WERI-Rb-1 (cell line): ENCODE measurements around the gene CHRND.
A peak's percentile ranks its signal among the peaks of the same experiment; 100 is the strongest.

Source experiments
- DNase-seq: peaks from one replicate; pipeline ENCODE4 v3.0.0-alpha.2; 2020
- H3K27ac ChIP-seq: fragments of 250-450 bp; sonication (Bioruptor Pico); 2 replicates; pipeline ENCODE4 v1.5.1; 2020; ENCODE audit warnings: mild to moderate bottlenecking, moderate library complexity
- H3K27me3 ChIP-seq: fragments of 250-450 bp; sonication (Bioruptor Pico); 2 replicates; pipeline ENCODE4 v1.5.1; 2021; ENCODE audit warnings: mild to moderate bottlenecking, low read depth, moderate library complexity; ENCODE audit not compliant: insufficient read depth, severe bottlenecking
- H3K36me3 ChIP-seq: fragments of 250-450 bp; sonication (Bioruptor Pico); 2 replicates; pipeline ENCODE4 v1.5.1; 2020; ENCODE audit warnings: mild to moderate bottlenecking, moderate library complexity
- H3K4me3 ChIP-seq: 2 replicates; pipeline ENCODE4 v1.5.1; 2011; ENCODE audit warnings: low read depth, mild to moderate bottlenecking, control low read depth, low read length
- H3K9me3 ChIP-seq: fragments of 250-450 bp; sonication (Bioruptor Pico); 2 replicates; pipeline ENCODE4 v1.5.1; 2021; ENCODE audit warnings: mild to moderate bottlenecking, moderate library complexity; ENCODE audit not compliant: severe bottlenecking
- CTCF ChIP-seq: IDR thresholded peaks from 2 replicates; pipeline ENCODE4 v1.5.1; 2011; ENCODE audit warnings: low read depth, mild to moderate bottlenecking, control low read depth, inconsistent platforms, low read length

CHRND gene

GRCh38 chr2:232483923-232484627 lies 41.9 kb upstream of the CHRND start:
- no peak for TF ChIP-seq CTCF
- H3K27ac ChIP-seq, result no peak overlapping the region
- H3K36me3 ChIP-seq, result no peaks in the 10 kb centered on the region
- H3K27me3 ChIP-seq, result peaks cover 42% of the 10 kb centered on the region
- no peak overlapping the region for H3K4me3 ChIP-seq
- DNase-seq, result no peak
- H3K9me3 ChIP-seq, result no peaks in the 10 kb centered on the region

- H3K27me3 ChIP-seq, result peaks cover 42% of the 10 kb centered on the region
- H3K27ac ChIP-seq, result no peak overlapping the region
- TF ChIP-seq CTCF, result no peak
- peak; percentile 4 for DNase-seq
- H3K9me3 ChIP-seq, result no peaks in the 10 kb centered on the region
- H3K4me3 ChIP-seq, result no peak overlapping the region
- no peaks in the 10 kb centered on the region for H3K36me3 ChIP-seq
These were observed 41.2 kb upstream of the CHRND start for GRCh38 chr2:232484628-232485347.

- no peaks in the 10 kb centered on the region for H3K9me3 ChIP-seq
- no peak for TF ChIP-seq CTCF
- H3K4me3 ChIP-seq, result peak overlapping the region; percentile 38
- H3K36me3 ChIP-seq, result no peaks in the 10 kb centered on the region
- peak; percentile 15 for DNase-seq
- no peak overlapping the region for H3K27ac ChIP-seq
- peaks cover 42% of the 10 kb centered on the region for H3K27me3 ChIP-seq
These were observed 40.6 kb upstream of the CHRND start for GRCh38 chr2:232485348-232485756.

GRCh38 chr2:232485757-232486557 lies 40.0 kb upstream of the CHRND start:
- no peak for TF ChIP-seq CTCF
- DNase-seq, result no peak
- H3K27ac ChIP-seq, result no peak overlapping the region
- H3K27me3 ChIP-seq, result peaks cover 42% of the 10 kb centered on the region
- no peaks in the 10 kb centered on the region for H3K9me3 ChIP-seq
- H3K36me3 ChIP-seq, result no peaks in the 10 kb centered on the region
- peak overlapping the region; percentile 38 for H3K4me3 ChIP-seq

- peak overlapping the region; percentile 33 for H3K4me3 ChIP-seq
These were observed 39.2 kb upstream of the CHRND start for GRCh38 chr2:232486558-232487384.

More at GRCh38 chr2:232486558-232487384, 39.2 kb upstream of the CHRND start:
- no peak for DNase-seq
- Histone ChIP-seq H3K27me3 (peaks cover 42% of the 10 kb centered on the region), H3K36me3 (no peaks in the 10 kb centered on the region), H3K27ac (no peak overlapping the region), H3K9me3 (no peaks in the 10 kb centered on the region)
- TF ChIP-seq CTCF, result no peak
